ENCODE measurements around the gene PTPRN.

PTPRN gene

GRCh38 chr2:219350710-219351221 lies 41.6 kb upstream of the PTPRN start:
- no peak for TF ChIP-seq CTCF (IDR thresholded peaks at IDR 0.05; ENCODE audit: low read depth, low read length, missing control alignments)
- no peak overlapping the region for H3K4me3 ChIP-seq (replicated peaks; ENCODE audit: low read depth, low read length)
- peak; percentile 87 for DNase-seq (ENCODE audit: extremely low read depth, low read depth)

- H3K4me3 ChIP-seq (replicated peaks; ENCODE audit: low read depth, low read length), result no peak overlapping the region
- no peak for DNase-seq (ENCODE audit: extremely low read depth, low read depth)
- no peak for TF ChIP-seq CTCF (IDR thresholded peaks at IDR 0.05; ENCODE audit: low read depth, low read length, missing control alignments)
Observed at GRCh38 chr2:219350215-219350614, 41.0 kb upstream of the PTPRN start.

GRCh38 chr2:219344751-219345430 lies 35.7 kb upstream of the PTPRN start:
- no peak for DNase-seq (ENCODE audit: extremely low read depth, low read depth)
- no peak overlapping the region for H3K4me3 ChIP-seq (replicated peaks; ENCODE audit: low read depth, low read length)
- no peak for TF ChIP-seq CTCF (IDR thresholded peaks at IDR 0.05; ENCODE audit: low read depth, low read length, missing control alignments)

- DNase-seq (ENCODE audit: extremely low read depth, low read depth), result no peak
- TF ChIP-seq CTCF (IDR thresholded peaks at IDR 0.05; ENCODE audit: low read depth, low read length, missing control alignments), result no peak
- H3K4me3 ChIP-seq (replicated peaks; ENCODE audit: low read depth, low read length), result no peak overlapping the region
Observed at GRCh38 chr2:219335373-219335786, 26.2 kb upstream of the PTPRN start.

- DNase-seq (ENCODE audit: extremely low read depth, low read depth), result no peak
- TF ChIP-seq CTCF (IDR thresholded peaks at IDR 0.05; ENCODE audit: low read depth, low read length, missing control alignments), result no peak
- H3K4me3 ChIP-seq (replicated peaks; ENCODE audit: low read depth, low read length), result no peak overlapping the region
Observed at GRCh38 chr2:219334076-219334475, 24.9 kb upstream of the PTPRN start.

- no peak for TF ChIP-seq CTCF (IDR thresholded peaks at IDR 0.05; ENCODE audit: low read depth, low read length, missing control alignments)
- H3K4me3 ChIP-seq (replicated peaks; ENCODE audit: low read depth, low read length), result no peak within 1 kb of the TSS
- no peak for DNase-seq (ENCODE audit: extremely low read depth, low read depth)
Observed at GRCh38 chr2:219332542-219332941, 23.3 kb upstream of the PTPRN start, which contains the start of gene RESP18. Gene RESP18 (minus strand): TSS chr2:219332744.
